Endothelial cell of umbilical vein (primary cell): Measurements from ENCODE around the gene CA6.

Experiments
- CTCF ChIP-seq, 2 donors: IDR thresholded peaks; 1 replicate in 1 of 2; 2 replicates in 1 of 2; pipeline ENCODE4 v1.5.1; 2011; ENCODE audit warnings: low read length in 2 of 2, mild to moderate bottlenecking in 2 of 2, moderate library complexity in 2 of 2, control low read depth in 1 of 2, inconsistent platforms in 1 of 2, low read depth in 1 of 2; ENCODE audit not compliant: insufficient read depth in 1 of 2; ENCODE audit errors: extremely low read depth in 1 of 2
- EZH2 ChIP-seq: IDR thresholded peaks from 2 replicates; pipeline ENCODE4 v1.6.1; 2012; ENCODE audit warnings: borderline replicate concordance, low read depth, mild to moderate bottlenecking, moderate library complexity, low read length, inconsistent platforms; ENCODE audit not compliant: severe bottlenecking
- FOS ChIP-seq: IDR thresholded peaks from 2 replicates; pipeline ENCODE4 v1.6.1; 2011; ENCODE audit warnings: mild to moderate bottlenecking, low read length, moderate library complexity, borderline replicate concordance; ENCODE audit not compliant: insufficient read depth
- GATA2 ChIP-seq: IDR thresholded peaks from 2 replicates; pipeline ENCODE4 v1.7.0; 2011; ENCODE audit warnings: low read depth, mild to moderate bottlenecking, moderate library complexity, mixed read lengths, low read length; ENCODE audit not compliant: insufficient read length, insufficient read depth
- JUN ChIP-seq: IDR thresholded peaks from 2 replicates; pipeline ENCODE4 v1.6.1; 2011; ENCODE audit warnings: borderline replicate concordance, low read depth; ENCODE audit not compliant: insufficient read length, insufficient read depth
- MAX ChIP-seq: IDR thresholded peaks from 2 replicates; pipeline ENCODE4 v1.6.1; 2011; ENCODE audit not compliant: insufficient read depth, insufficient read length
- MYC ChIP-seq: IDR thresholded peaks from one replicate; pipeline ENCODE4 v1.6.1; 2011; ENCODE audit warnings: mild to moderate bottlenecking, low read depth, low read length
- POLR2A ChIP-seq: IDR thresholded peaks from 2 replicates; pipeline ENCODE4 v1.6.1; 2012; ENCODE audit warnings: low read depth, mild to moderate bottlenecking, control low read depth, low read length
- POLR2AphosphoS5 ChIP-seq: IDR thresholded peaks from 2 replicates; pipeline ENCODE4 v1.6.1; 2012; ENCODE audit warnings: low read depth, mild to moderate bottlenecking, control low read depth, low read length, moderate library complexity; ENCODE audit not compliant: insufficient read depth

- TF ChIP-seq GATA2 = no peak
- TF ChIP-seq CTCF (IDR thresholded peaks at IDR 0.05; ENCODE audit: extremely low read depth in 1 of 2, insufficient read depth in 1 of 2, low read depth in 1 of 2, low read length in 2 of 2) = no peak
- no peak for TF ChIP-seq EZH2
- no peak for TF ChIP-seq MAX
- TF ChIP-seq POLR2AphosphoS5 = no peak
- TF ChIP-seq POLR2A = no peak
- TF ChIP-seq MYC = no peak
- no peak for TF ChIP-seq JUN
- no peak for TF ChIP-seq FOS
Measured at GRCh38 chr1:8956461-8957349, 11.0 kb downstream of the CA6 start.
